ENCODE results near the gene NHS. TPM values are rescaled to one million over a fixed set of nuclear protein-coding genes. Genes with fewer than 3 reads are reported as not detected.

NHS gene
- total RNA-seq, 4 donors from 2014 or later: 6.9 to 16.9 (median 9.9) TPM

DNA sequence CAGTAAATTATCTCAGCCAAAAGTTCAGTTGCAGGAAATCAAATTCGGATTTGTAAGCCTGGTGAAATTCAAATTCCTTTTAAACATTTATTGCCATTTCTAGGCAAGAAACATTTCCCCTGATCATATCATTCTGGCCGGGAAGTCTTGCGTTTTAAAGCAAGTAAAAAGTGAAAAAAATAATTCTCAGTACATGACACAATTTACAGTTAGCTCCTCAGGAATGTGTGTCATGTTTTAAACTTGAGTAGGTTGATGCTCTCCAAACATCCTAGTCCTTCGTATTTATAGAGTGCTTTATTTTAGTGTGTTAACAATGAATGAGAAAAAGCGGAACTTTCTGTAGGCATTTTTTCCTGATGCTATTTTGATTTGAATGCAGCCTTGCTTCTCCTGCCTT lies 204.0 kb downstream of the NHS start:
- intact Hi-C loops (cut with DNase I): no loop called here
- Histone ChIP-seq H3K4me3 (replicated peaks in 1 of 3) (no peak overlapping the region), H3K27ac (no peak overlapping the region), H3K36me3 (no peaks in the 10 kb centered on the region), H3K27me3 (no peaks in the 10 kb centered on the region), H3K4me1 (no peaks in the 10 kb centered on the region), H3K9me3 (no peaks in the 10 kb centered on the region)
- TF ChIP-seq CTCF (IDR thresholded peaks at IDR 0.05) (no peak), POLR2A (IDR thresholded peaks at IDR 0.05) (no peak)
- DNase-seq: no peak
- 78 to 79% methylated on average over 5 of the region's 5 CpGs for WGBS, 2 donors

DNA sequence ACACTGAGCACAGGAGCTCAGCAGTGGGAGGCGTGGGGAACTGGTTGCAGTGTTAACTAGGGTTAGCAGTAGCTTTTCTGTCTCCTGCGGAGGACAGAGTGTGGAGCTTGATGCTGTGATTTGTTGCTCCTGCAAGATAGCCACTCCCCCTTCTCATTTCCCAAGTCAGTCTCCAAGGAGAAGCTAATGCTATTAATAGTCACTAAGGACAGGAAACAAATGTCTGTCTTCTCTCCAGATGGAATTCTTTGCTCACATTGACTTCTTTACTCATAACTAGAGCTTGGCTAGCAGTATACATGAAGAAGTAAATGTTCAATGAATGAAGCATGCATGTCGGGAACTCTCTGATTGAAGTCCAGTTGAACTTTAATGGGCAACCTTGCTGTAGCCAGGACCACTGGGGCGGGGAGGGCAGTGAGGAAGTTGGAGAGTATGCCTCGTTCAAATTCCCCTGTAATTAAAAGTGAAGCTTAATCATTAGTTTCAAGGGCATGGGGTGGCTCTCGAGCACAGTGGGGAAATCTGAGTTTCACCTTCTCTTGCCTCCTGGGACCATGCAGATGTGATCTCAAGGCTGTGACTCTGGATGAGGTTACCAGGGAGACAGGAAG lies 205.6 kb downstream of the NHS start:
- no peak for DNase-seq
- WGBS, 2 donors: 44 to 57% methylated on average over 5 to 6 of the region's 6 CpGs
- Histone ChIP-seq H3K4me1 (no peaks in the 10 kb centered on the region), H3K36me3 (no peaks in the 10 kb centered on the region), H3K4me3 (replicated peaks in 1 of 3) (no peak overlapping the region), H3K27me3 (no peaks in the 10 kb centered on the region), H3K9me3 (no peaks in the 10 kb centered on the region), H3K27ac (no peak overlapping the region)
- TF ChIP-seq CTCF (IDR thresholded peaks at IDR 0.05): no peak
- TF ChIP-seq POLR2A (IDR thresholded peaks at IDR 0.05): no peak
- intact Hi-C loops (cut with DNase I): loop anchor here (10.0 kb wide), 1 partner anchor 336 kb away; no protein-coding TSS in a partner anchor

GRCh38 chrX:17581641-17582040 lies 206.6 kb downstream of the NHS start:
- no peak for DNase-seq
- TF ChIP-seq POLR2A (IDR thresholded peaks at IDR 0.05) (no peak), CTCF (IDR thresholded peaks at IDR 0.05) (no peak)
- Histone ChIP-seq H3K27ac (no peak overlapping the region), H3K27me3 (no peaks in the 10 kb centered on the region), H3K4me3 (replicated peaks in 1 of 3) (no peak overlapping the region), H3K9me3 (no peaks in the 10 kb centered on the region), H3K36me3 (no peaks in the 10 kb centered on the region), H3K4me1 (no peaks in the 10 kb centered on the region)
- 50 to 60% methylated on average over 5 of the region's 5 CpGs for WGBS, 2 donors
- intact Hi-C loops (cut with DNase I): loop anchor here (10.0 kb wide), 1 partner anchor 337 kb away; no protein-coding TSS in a partner anchor

GRCh38 chrX:17584248-17584681 lies 209.3 kb downstream of the NHS start:
- WGBS, 2 donors: 61% methylated on average over 4 of the region's 4 CpGs; no CpG with 5 or more reads in 1 of the 2 donors
- intact Hi-C loops (cut with DNase I): loop anchor here (10.0 kb wide), 1 partner anchor 339 kb away; no protein-coding TSS in a partner anchor

More at GRCh38 chrX:17584248-17584681, 209.3 kb downstream of the NHS start:
- Histone ChIP-seq H3K4me3 (replicated peaks in 1 of 3) (no peak overlapping the region), H3K27ac (no peak overlapping the region), H3K27me3 (no peaks in the 10 kb centered on the region), H3K4me1 (no peaks in the 10 kb centered on the region), H3K36me3 (no peaks in the 10 kb centered on the region), H3K9me3 (no peaks in the 10 kb centered on the region)
- no peak for DNase-seq
- TF ChIP-seq POLR2A (IDR thresholded peaks at IDR 0.05) (no peak), CTCF (IDR thresholded peaks at IDR 0.05) (no peak)

Measured in thyroid gland (tissue), 4 donors.